Activated naive CD4-positive, alpha-beta T cell treated with anti-CD3 and anti-CD28 coated beads, Interleukin-2, amount 50 U/mL, for 16 hours (primary cell): ENCODE measurements around the gene NOS1AP.
"Not testable (repeated sequence)": the region's sequence is repeated elsewhere in the genome, so short reads cannot be mapped to it uniquely, and the experiment has no call there.

ENCODE experiments used
- DNase-seq: peaks from one replicate; pipeline ENCODE4 v3.0.0-alpha.2; 2020

Gene NOS1AP

DNA sequence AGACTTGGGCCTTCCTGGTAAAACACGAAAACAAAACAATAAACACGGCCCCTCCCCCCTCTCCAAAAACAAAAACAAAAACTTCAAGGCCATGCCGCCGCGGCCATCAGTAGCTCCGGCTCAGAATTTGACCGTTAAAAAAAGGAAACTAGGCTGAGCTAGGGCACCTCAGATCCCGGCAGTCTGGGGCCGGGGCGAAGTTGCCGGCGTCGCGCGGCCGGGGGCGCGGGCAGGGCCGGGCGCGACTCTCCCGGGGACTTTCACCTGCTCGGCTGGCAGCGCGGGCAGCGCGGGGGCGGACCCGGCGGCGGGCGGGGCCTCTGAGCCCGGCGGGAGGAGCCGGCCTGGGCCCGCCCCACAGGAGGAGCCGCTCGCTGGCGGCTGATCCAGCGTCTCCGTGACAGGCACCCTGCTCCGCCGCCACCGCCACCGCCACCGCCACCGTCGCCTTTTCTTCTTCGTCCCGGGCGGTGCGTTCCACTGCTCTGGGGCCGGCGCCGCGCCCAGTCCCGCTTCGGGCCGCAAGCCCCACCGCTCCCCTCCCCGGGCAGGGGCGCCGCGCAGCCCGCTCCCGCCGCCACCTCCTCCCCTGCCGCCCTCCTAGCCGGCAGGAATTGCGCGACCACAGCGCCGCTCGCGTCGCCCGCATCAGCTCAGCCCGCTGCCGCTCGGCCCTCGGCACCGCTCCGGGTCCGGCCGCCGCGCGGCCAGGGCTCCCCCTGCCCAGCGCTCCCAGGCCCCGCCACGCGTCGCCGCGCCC lies at the start of gene NOS1AP:
TSS of gene NOS1AP (plus strand) at position 358 of the 760 bp plus-strand sequence. CDS start 487 bp downstream, outside the sequence.
- DNase-seq, result peak; percentile 86

- no peak for DNase-seq
Measured at GRCh38 chr1:162020150-162020549, 49.3 kb upstream of the NOS1AP start.

GRCh38 chr1:162021124-162021523 lies 48.4 kb upstream of the NOS1AP start:
- DNase-seq, result no peak

GRCh38 chr1:162022626-162023025 lies 46.9 kb upstream of the NOS1AP start:
- no peak for DNase-seq

GRCh38 chr1:162023181-162023546 lies 46.3 kb upstream of the NOS1AP start:
- DNase-seq, result no peak

GRCh38 chr1:162023547-162024501 lies 45.7 kb upstream of the NOS1AP start, which contains the start of gene OLFML2B:
OLFML2B (minus strand) TSS chr1:162023869; CDS start chr1:162023430, 439 bp downstream.
- peak; percentile 57 for DNase-seq

GRCh38 chr1:162025541-162025940 lies 44.0 kb upstream of the NOS1AP start:
- no peak for DNase-seq

- DNase-seq, result no peak
Measured at GRCh38 chr1:162026881-162027280, 42.6 kb upstream of the NOS1AP start.

DNA sequence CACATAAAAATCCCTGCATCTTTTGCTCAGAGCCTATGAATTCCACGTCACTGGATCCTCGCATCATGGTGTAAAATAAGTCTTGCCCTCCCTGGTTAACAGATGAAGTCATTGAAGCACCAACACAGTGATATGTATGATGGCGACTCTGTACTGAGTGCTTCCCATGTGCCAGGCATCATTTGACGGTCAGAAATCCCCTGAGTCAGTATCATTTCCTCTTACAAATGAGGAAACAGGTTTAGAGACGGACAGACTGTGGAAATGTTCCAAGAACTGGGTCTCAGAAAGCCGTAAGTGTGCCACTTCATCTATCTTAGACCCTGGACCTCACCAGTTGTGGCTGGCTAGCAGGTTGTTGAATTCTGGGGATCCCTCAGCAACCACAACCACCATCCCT lies 40.8 kb upstream of the NOS1AP start:
- no peak for DNase-seq

DNA sequence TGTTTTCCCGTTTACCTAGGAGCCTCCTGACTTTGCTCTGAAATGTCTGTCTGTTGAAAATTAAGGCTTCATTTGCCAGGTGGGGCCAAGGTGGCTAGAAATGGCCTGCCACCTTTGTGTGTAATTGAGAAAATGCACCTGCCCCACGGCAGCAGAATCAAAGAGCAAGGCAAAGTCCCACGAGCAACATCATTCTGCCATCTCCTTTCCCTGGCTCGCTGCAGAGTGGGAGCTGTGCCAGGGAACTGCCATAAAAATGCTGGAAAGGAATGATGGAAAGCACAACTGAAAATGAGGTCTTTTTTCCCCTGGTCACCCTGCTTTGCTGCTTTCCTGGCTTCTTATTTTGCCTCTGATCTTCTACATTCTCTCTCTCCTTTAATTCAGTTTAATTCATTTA lies 40.3 kb upstream of the NOS1AP start:
- no peak for DNase-seq

DNA sequence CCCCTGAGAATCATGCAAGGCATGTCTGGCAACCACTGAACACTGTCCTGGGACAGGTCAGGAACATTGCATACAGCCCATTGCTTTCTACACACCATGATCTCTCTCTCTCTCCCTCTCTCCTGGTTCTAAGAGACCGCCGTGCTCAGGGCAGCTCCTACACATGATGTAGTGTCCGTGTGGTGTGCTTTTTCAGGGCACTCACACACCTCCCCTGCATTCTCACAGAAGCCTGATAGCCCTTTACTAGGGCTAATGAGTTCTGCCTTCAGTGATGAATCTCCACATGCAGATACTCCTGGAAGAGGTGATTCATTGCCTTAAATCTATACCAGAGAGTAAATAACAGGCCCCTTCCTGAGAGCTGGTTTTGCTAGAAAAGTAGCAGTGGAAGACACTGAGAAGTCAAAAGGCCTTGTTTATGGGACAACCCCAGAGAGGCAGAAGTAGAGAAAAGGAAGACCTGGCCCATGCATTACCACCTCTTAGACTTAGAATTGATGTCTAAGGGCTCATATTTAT lies 38.7 kb upstream of the NOS1AP start:
- no peak for DNase-seq

GRCh38 chr1:162033428-162033827 lies 36.1 kb upstream of the NOS1AP start:
- no peak for DNase-seq

- peak; percentile 17 for DNase-seq
Measured at GRCh38 chr1:162035241-162035640, 34.2 kb upstream of the NOS1AP start.

GRCh38 chr1:162036163-162036562 lies 33.3 kb upstream of the NOS1AP start:
- DNase-seq, result no peak

- no peak for DNase-seq
Measured at GRCh38 chr1:162038624-162039023, 30.9 kb upstream of the NOS1AP start.

- DNase-seq, result no peak
Measured at GRCh38 chr1:162040001-162040400, 29.5 kb upstream of the NOS1AP start.

DNA sequence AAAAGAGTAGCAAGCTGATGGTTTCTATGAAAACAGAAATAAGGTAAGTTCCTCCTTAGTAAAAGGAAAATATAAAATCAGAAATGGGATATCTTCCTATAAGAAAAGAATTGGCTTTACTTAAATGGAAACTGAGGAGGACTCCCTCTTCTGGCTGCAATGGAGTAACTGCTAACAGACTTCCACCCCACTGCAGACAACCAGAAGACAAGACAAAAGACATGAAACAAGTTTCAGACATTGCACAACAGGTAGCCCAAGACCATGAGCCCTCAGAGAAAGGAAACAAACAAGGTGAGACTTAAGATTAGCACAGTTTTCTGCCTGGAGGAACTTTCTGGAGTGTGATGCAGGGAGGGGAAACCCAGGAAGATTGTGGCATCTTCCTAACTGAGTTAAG lies 28.8 kb upstream of the NOS1AP start:
- no peak for DNase-seq

GRCh38 chr1:162042361-162042760 lies 27.1 kb upstream of the NOS1AP start:
- DNase-seq, result no peak

DNA sequence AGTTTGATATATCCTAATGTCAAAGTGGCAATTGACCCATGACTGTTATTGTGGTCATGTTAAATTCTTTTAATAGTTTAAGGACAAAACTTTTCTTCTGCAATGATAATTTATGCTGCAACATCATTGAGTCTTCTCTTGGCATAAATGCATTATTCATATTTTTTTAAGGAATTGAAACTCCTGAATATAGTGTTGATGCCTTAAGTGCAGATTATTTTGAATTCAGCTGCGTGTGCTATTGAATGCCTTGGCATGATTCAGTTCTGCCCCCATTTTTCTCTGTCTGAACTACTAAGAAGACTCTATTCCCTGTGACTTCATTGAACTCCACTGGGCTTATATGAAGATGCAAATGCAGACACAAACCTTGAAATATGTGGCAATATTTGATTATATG lies 22.6 kb upstream of the NOS1AP start:
- no peak for DNase-seq

DNA sequence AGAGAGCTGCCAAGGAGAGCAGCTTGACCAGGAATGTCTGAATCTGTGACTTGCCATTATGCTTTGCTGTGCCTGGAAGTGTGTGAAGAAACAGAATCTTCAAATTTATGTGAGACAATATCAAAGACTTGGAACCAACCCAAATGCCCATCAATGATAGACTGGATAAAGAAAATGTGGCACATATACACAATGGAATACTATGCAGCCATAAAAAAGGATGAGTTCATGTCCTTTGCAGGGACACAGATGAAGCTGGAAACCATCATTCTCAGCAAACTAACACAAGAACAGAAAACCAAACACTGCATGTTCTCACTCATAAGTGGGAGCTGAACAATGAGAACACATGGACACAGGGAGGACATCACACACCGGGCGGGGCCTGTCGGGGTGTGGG lies 15.5 kb upstream of the NOS1AP start:
- DNase-seq, result not testable (repeated sequence)

DNA sequence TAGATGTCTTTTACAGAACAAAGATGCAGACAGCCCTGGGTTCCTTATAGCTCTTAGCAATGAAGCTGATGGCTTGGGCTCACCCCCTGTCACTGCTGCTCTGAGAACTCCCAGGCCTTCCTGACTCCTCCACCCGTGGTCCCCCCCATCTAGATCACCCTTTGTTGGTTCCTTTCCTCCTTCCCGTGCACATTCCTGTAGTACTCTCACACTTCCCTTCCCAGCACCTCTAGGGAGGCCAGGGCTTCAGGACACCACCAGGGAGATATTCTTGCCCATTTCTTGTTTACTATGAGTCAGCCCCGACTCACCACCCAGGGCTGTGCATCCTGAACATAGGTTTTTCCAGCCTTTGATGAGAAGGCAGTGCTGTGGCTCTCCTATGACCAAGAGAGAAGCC lies 14.4 kb upstream of the NOS1AP start:
- no peak for DNase-seq

- peak; percentile 50 for DNase-seq
Measured at GRCh38 chr1:162056043-162056442, 13.4 kb upstream of the NOS1AP start.

DNA sequence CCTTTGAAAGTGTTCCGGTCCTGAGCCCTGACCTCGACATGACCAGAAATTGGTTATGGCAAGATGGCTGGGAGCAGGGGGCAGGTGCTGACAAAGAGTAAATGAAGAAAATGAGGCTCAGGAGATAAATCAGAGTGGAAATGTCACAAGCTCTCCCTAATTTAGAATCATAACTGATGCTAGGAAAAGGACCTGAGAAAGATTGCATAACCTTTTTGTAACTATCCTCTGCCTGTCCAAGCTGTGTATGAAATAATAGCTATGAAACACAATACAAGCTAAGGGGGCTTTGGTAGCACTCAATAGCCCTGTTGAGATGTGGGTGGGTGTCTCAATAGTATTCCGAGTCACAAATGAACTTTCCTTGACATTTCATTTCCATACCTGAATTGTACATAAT lies 12.9 kb upstream of the NOS1AP start:
- no peak for DNase-seq

DNA sequence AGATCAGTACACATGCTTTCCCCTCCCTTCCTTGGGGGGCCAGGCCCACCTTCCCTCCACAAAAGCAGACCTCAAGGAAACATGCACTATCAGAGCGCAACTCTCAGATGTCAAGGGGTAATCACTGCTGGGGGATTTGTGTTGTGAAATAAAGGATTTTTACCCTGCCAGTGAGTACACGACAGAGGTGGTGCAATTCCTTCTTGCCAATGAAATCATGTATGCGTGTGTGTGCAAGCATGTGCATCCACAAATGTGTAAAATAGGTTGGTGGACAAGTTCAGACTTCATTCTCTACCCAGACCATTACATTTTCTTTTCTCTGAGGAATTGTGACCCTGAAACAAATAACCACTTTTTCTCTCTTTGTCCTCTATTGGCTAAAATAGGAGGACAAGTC lies 9.8 kb upstream of the NOS1AP start:
- no peak for DNase-seq
